ENCODE data around the gene BLID. TPM values are rescaled to one million over a fixed set of nuclear protein-coding genes. Genes with fewer than 3 reads are reported as not detected.

BLID gene
- total RNA-seq, 1 experiment from 2014 or later = 6.0 TPM

GRCh38 chr11:122107045-122107444 lies 9.0 kb downstream of the BLID start:
- no peak for DNase-seq (ENCODE audit: low read depth)

- DNase-seq (ENCODE audit: low read depth) = peak; percentile 77
These were observed 10.8 kb downstream of the BLID start for GRCh38 chr11:122105044-122105758.

- DNase-seq (ENCODE audit: low read depth) = peak; percentile 66
These were observed 11.7 kb downstream of the BLID start for GRCh38 chr11:122104341-122104740.

- no peak for DNase-seq (ENCODE audit: low read depth)
These were observed 12.3 kb downstream of the BLID start for GRCh38 chr11:122103726-122104125.

GRCh38 chr11:122103321-122103720 lies 12.7 kb downstream of the BLID start:
- DNase-seq (ENCODE audit: low read depth) = peak; percentile 57

GRCh38 chr11:122102426-122102825 lies 13.6 kb downstream of the BLID start:
- DNase-seq (ENCODE audit: low read depth) = no peak

GRCh38 chr11:122101625-122102291 lies 14.3 kb downstream of the BLID start:
- no peak for DNase-seq (ENCODE audit: low read depth)

- no peak for DNase-seq (ENCODE audit: low read depth)
These were observed 15.3 kb downstream of the BLID start for GRCh38 chr11:122100756-122101080.

GRCh38 chr11:122100037-122100755 lies 15.8 kb downstream of the BLID start:
- no peak for DNase-seq (ENCODE audit: low read depth)

- DNase-seq (ENCODE audit: low read depth) = no peak
These were observed 16.5 kb downstream of the BLID start for GRCh38 chr11:122099374-122100036.

GRCh38 chr11:122098261-122098980 lies 17.6 kb downstream of the BLID start:
- no peak for DNase-seq (ENCODE audit: low read depth)

GRCh38 chr11:122097419-122098001 lies 18.5 kb downstream of the BLID start:
- no peak for DNase-seq (ENCODE audit: low read depth)

- no peak for DNase-seq (ENCODE audit: low read depth)
These were observed 19.5 kb downstream of the BLID start for GRCh38 chr11:122096272-122097112.

- no peak for DNase-seq (ENCODE audit: low read depth)
These were observed 20.2 kb downstream of the BLID start for GRCh38 chr11:122095681-122096262.

- DNase-seq (ENCODE audit: low read depth) = no peak
These were observed 21.2 kb downstream of the BLID start for GRCh38 chr11:122094836-122095235.

GRCh38 chr11:122093731-122094275 lies 22.2 kb downstream of the BLID start:
- peak; percentile 59 for DNase-seq (ENCODE audit: low read depth)

- no peak for DNase-seq (ENCODE audit: low read depth)
These were observed 24.2 kb downstream of the BLID start for GRCh38 chr11:122091835-122092234.

GRCh38 chr11:122089111-122089510 lies 26.9 kb downstream of the BLID start:
- DNase-seq (ENCODE audit: low read depth) = no peak

GRCh38 chr11:122085712-122086111 lies 30.3 kb downstream of the BLID start:
- no peak for DNase-seq (ENCODE audit: low read depth)

All from HT1080 (cell line).